Ammon's horn (tissue), 1 donor: ENCODE data around the gene ATCAY.
A peak's percentile ranks its signal among the peaks of the same experiment; 100 is the strongest.

Experiments used
- DNase-seq: peaks from one replicate; pipeline ENCODE4 v3.0.0-alpha.2; 2016; ENCODE audit warnings: low spot score

The ATCAY gene

GRCh38 chr19:3970313-3970807, 89.9 kb downstream of the ATCAY start:
- DNase-seq, result no peak

- peak; percentile 99 for DNase-seq
Observed at GRCh38 chr19:3970808-3971598, 90.5 kb downstream of the ATCAY start, which contains the start of gene DAPK3. TSS of gene DAPK3 (minus strand) at chr19:3971099. CDS start at chr19:3969735, 1,364 bp downstream.

GRCh38 chr19:3975144-3975543, 94.7 kb downstream of the ATCAY start:
- no peak for DNase-seq

- no peak for DNase-seq
Observed at GRCh38 chr19:3975637-3976087, 95.2 kb downstream of the ATCAY start.

GRCh38 chr19:3976495-3977241, 96.2 kb downstream of the ATCAY start:
- DNase-seq, result no peak
